HG02884 (cell line): ENCODE results near the gene UBE2I.
"Not testable (repeated sequence)": the region's sequence is repeated elsewhere in the genome, so short reads cannot be mapped to it uniquely, and the experiment has no call there.

Source experiments
- ATAC-seq: cut with Tn5 transposase; IDR thresholded peaks from one replicate; pipeline ENCODE4 v1.9.1; 2021; ENCODE audit warnings: mild to moderate bottlenecking, moderate library complexity; ENCODE audit not compliant: unreplicated experiment

Gene UBE2I

GRCh38 chr16:1292208-1292607, 17.2 kb upstream of the UBE2I start:
- not testable (repeated sequence) for ATAC-seq

GRCh38 chr16:1292808-1293207, 16.6 kb upstream of the UBE2I start:
- ATAC-seq: not testable (repeated sequence)

GRCh38 chr16:1293921-1294656, 15.3 kb upstream of the UBE2I start:
- ATAC-seq: no peak

GRCh38 chr16:1295465-1295864, 14.0 kb upstream of the UBE2I start:
- no peak for ATAC-seq

GRCh38 chr16:1296688-1297017, 12.8 kb upstream of the UBE2I start:
- ATAC-seq: not testable (repeated sequence)

- ATAC-seq: no peak
Measured at GRCh38 chr16:1297018-1297696, 12.3 kb upstream of the UBE2I start.

- ATAC-seq: no peak
Measured at GRCh38 chr16:1298406-1298805, 11.0 kb upstream of the UBE2I start.

- ATAC-seq: no peak
Measured at GRCh38 chr16:1299012-1299867, 10.2 kb upstream of the UBE2I start.

- ATAC-seq: no peak
Measured at GRCh38 chr16:1299868-1300203, 9.6 kb upstream of the UBE2I start.

- ATAC-seq: no peak
Measured at GRCh38 chr16:1300664-1301476, 8.6 kb upstream of the UBE2I start.

GRCh38 chr16:1301562-1301961, 7.9 kb upstream of the UBE2I start:
- no peak for ATAC-seq

- ATAC-seq: no peak
Measured at GRCh38 chr16:1305823-1306222, 3.6 kb upstream of the UBE2I start.

- no peak for ATAC-seq
Measured at GRCh38 chr16:1306334-1306733, 3.1 kb upstream of the UBE2I start.

- ATAC-seq: peak; percentile 17
Measured at GRCh38 chr16:1308036-1308976, 1.1 kb upstream of the UBE2I start.

- ATAC-seq: peak; percentile 17
Measured at GRCh38 chr16:1309888-1310831, 724 bp downstream of the UBE2I start.

- ATAC-seq: no peak
Measured at GRCh38 chr16:1310832-1311200, 1.4 kb downstream of the UBE2I start.

GRCh38 chr16:1311212-1311737, 1.8 kb downstream of the UBE2I start:
- no peak for ATAC-seq

GRCh38 chr16:1311738-1312466, 2.5 kb downstream of the UBE2I start:
- ATAC-seq: no peak
